ENCODE results near the gene ZNF487. TPM values are rescaled to one million over a fixed set of nuclear protein-coding genes. Genes with fewer than 3 reads are reported as not detected.

The ZNF487 gene
- total and polyA plus RNA-seq, 10 of the 15 experiments (the other 5 are each of a cell fraction or from before 2014, with no cell fraction given) = 0.74 to 2.1 (median 1.1) TPM

- no peaks in the 10 kb centered on the region for H3K27me3 ChIP-seq (replicated peaks in 1 of 2; ENCODE audit: control insufficient read depth in 2 of 2, insufficient read depth in 2 of 2, low read length in 1 of 2)
- no peaks in the 10 kb centered on the region for H3K9me3 ChIP-seq (replicated peaks; ENCODE audit: control insufficient read depth, insufficient read depth, low read length)
- no peak overlapping the region for H3K4me2 ChIP-seq (ENCODE audit: control insufficient read depth, insufficient read depth)
- WGBS (ENCODE audit: insufficient coverage, insufficient replicate concordance, low lambda C conversion rate, missing lambda C conversion rate) = 83% methylated on average over 7 of the region's 7 CpGs
- ChIA-PET POLR2A (no interaction called here), SMC1A (ENCODE audit: uncharacterized antibody, unreplicated experiment) (no interaction called here), CTCF (no interaction called here), RAD21 (ENCODE audit: unreplicated experiment) (no interaction called here)
- no peaks in the 10 kb centered on the region for H3K4me1 ChIP-seq (ENCODE audit: control insufficient read depth, insufficient read depth, low read length)
- no peaks in the 10 kb centered on the region for H3K36me3 ChIP-seq (ENCODE audit: control insufficient read depth in 2 of 2, insufficient read depth in 2 of 2, low read length in 1 of 2)
- no peak for FAIRE-seq
- no peaks in the 10 kb centered on the region for H3K79me2 ChIP-seq (ENCODE audit: control insufficient read depth, insufficient read depth, low read length)
- no peak overlapping the region for H3K4me3 ChIP-seq
- no peak for ATAC-seq
- BruUV-seq (replicated peaks) = no TSS peak
- no peak for DNase-seq (ENCODE audit: low read depth, low spot score)
- no peak overlapping the region for H3K27ac ChIP-seq (ENCODE audit: control insufficient read depth, insufficient read depth)
- intact Hi-C loops (cut with micrococcal nuclease; ENCODE audit: unreplicated experiment) (no loop called here), in situ Hi-C loops (cut with MboI) (no loop called here)
- no peak overlapping the region for H2AFZ ChIP-seq (ENCODE audit: control insufficient read depth, low read depth, low read length)
- H3K9ac ChIP-seq (ENCODE audit: control insufficient read depth, insufficient read depth, low read length) = no peak overlapping the region
- TF ChIP-seq BRCA1 (IDR thresholded peaks at IDR 0.05; ENCODE audit: low read depth, low read length) (no peak), BCL3 (IDR thresholded peaks at IDR 0.05; ENCODE audit: borderline replicate concordance, insufficient read depth, low read depth, low read length, poor library complexity, severe bottlenecking) (no peak), CBFB (IDR thresholded peaks at IDR 0.05; ENCODE audit: low read depth) (no peak), NR2C1 (IDR thresholded peaks at IDR 0.05) (no peak), PAX5 (IDR thresholded peaks at IDR 0.05; ENCODE audit: borderline replicate concordance, low read depth, low read length) (no peak), SPI1 (IDR thresholded peaks at IDR 0.05; ENCODE audit: borderline replicate concordance, insufficient read depth, low read depth, low read length) (no peak), ATF7 (IDR thresholded peaks at IDR 0.05; ENCODE audit: low read depth) (no peak), IRF4 (IDR thresholded peaks at IDR 0.05; ENCODE audit: low read depth, low read length) (no peak), USF1 (IDR thresholded peaks at IDR 0.05; ENCODE audit: borderline replicate concordance, extremely low read length, insufficient read depth, low read depth, low read length) (no peak)
- no peaks in the 10 kb centered on the region for H4K20me1 ChIP-seq (ENCODE audit: control insufficient read depth, insufficient read depth)
Measured at GRCh38 chr10:43444323-43444722, 7.4 kb downstream of the ZNF487 start.

All from GM12878 (cell line).